ENCODE results near the gene OBSCN. TPM values are rescaled to one million over a fixed set of nuclear protein-coding genes. Genes with fewer than 3 reads are reported as not detected.

Gene OBSCN
- total RNA-seq, 1 experiment from 2014 or later: 10.5 TPM

- Histone ChIP-seq H3K36me3 (ENCODE audit: control insufficient read depth, insufficient read depth, low read length) (no peaks in the 10 kb centered on the region), H3K27ac (ENCODE audit: low read length) (no peak overlapping the region), H3K4me1 (ENCODE audit: control insufficient read depth, insufficient read depth, low read length) (peaks cover 5% of the 10 kb centered on the region; the same call in 1 of the 2 replicates), H3K27me3 (ENCODE audit: control insufficient read depth, insufficient read depth, low read length) (no peaks in the 10 kb centered on the region), H3K9me3 (ENCODE audit: control insufficient read depth, insufficient read depth, low read depth, low read length) (peaks cover 5% of the 10 kb centered on the region; the same call in 1 of the 2 replicates), H3K4me3 (ENCODE audit: low read depth in 2 of 2, low read length in 2 of 2) (no peak overlapping the region)
- ChIA-PET POLR2A (no interaction called here), CTCF (no interaction called here)
- no peak for ATAC-seq
- in situ Hi-C loops (cut with HindIII; ENCODE audit: low pct_unique_long_range_greater_than_20kb, low sequenced_read_pairs) (no loop called here), intact Hi-C loops (cut with micrococcal nuclease; ENCODE audit: unreplicated experiment) (no loop called here)
- BruUV-seq (replicated peaks): no TSS peak
- TF ChIP-seq CTCF (IDR thresholded peaks at IDR 0.05) (no peak), SIN3A (IDR thresholded peaks at IDR 0.05; ENCODE audit: borderline replicate concordance, insufficient read depth, low read depth, low read length) (no peak), REST (IDR thresholded peaks at IDR 0.05; ENCODE audit: insufficient read depth in 1 of 2, low read depth in 2 of 2, low read length in 1 of 2) (no peak), TCF7L2 (IDR thresholded peaks at IDR 0.05; ENCODE audit: low read depth, low read length) (no peak), POLR2AphosphoS5 (IDR thresholded peaks at IDR 0.05; ENCODE audit: low read depth, low read length) (no peak)
- no peak for DNase-seq (ENCODE audit: low read depth, low spot score)
Measured at GRCh38 chr1:228231189-228231588, 23.3 kb downstream of the OBSCN start.

- ATAC-seq (no peak), DNase-seq (ENCODE audit: low read depth, low spot score) (no peak)
- POLR2A ChIA-PET: interaction anchor here (0.6 kb wide), 1 partner anchor 67 kb away, joined by 3 read pairs; the partner anchor contains the start of gene IBA57
- no peak overlapping the region for H3K4me3 ChIP-seq (ENCODE audit: low read depth in 2 of 2, low read length in 2 of 2)
- no peaks in the 10 kb centered on the region for H3K4me1 ChIP-seq (ENCODE audit: control insufficient read depth, insufficient read depth, low read length)
- CTCF ChIA-PET: no interaction called here
- in situ Hi-C loops (cut with HindIII; ENCODE audit: low pct_unique_long_range_greater_than_20kb, low sequenced_read_pairs): no loop called here
- H3K27ac ChIP-seq (ENCODE audit: low read length): no peak overlapping the region
- no peak for TF ChIP-seq SIN3A (IDR thresholded peaks at IDR 0.05; ENCODE audit: borderline replicate concordance, insufficient read depth, low read depth, low read length)
- TF ChIP-seq POLR2AphosphoS5 (IDR thresholded peaks at IDR 0.05; ENCODE audit: low read depth, low read length): no peak
- no peaks in the 10 kb centered on the region for H3K36me3 ChIP-seq (ENCODE audit: control insufficient read depth, insufficient read depth, low read length)
- H3K27me3 ChIP-seq (ENCODE audit: control insufficient read depth, insufficient read depth, low read length): no peaks in the 10 kb centered on the region
- no TSS peak for BruUV-seq (replicated peaks)
- intact Hi-C loops (cut with micrococcal nuclease; ENCODE audit: unreplicated experiment): no loop called here
- peaks cover 5% of the 10 kb centered on the region; the same call in 1 of the 2 replicates for H3K9me3 ChIP-seq (ENCODE audit: control insufficient read depth, insufficient read depth, low read depth, low read length)
Measured at GRCh38 chr1:228233136-228233535, 25.3 kb downstream of the OBSCN start.

GRCh38 chr1:228234921-228235320, 27.1 kb downstream of the OBSCN start:
- Histone ChIP-seq H3K27ac (ENCODE audit: low read length) (no peak overlapping the region), H3K4me1 (ENCODE audit: control insufficient read depth, insufficient read depth, low read length) (no peaks in the 10 kb centered on the region), H3K27me3 (ENCODE audit: control insufficient read depth, insufficient read depth, low read length) (no peaks in the 10 kb centered on the region), H3K36me3 (ENCODE audit: control insufficient read depth, insufficient read depth, low read length) (no peaks in the 10 kb centered on the region), H3K9me3 (ENCODE audit: control insufficient read depth, insufficient read depth, low read depth, low read length) (peaks cover 5% of the 10 kb centered on the region; the same call in 1 of the 2 replicates), H3K4me3 (ENCODE audit: low read depth in 2 of 2, low read length in 2 of 2) (no peak overlapping the region)
- BruUV-seq (replicated peaks): no TSS peak
- POLR2A ChIA-PET: no interaction called here
- in situ Hi-C loops (cut with HindIII; ENCODE audit: low pct_unique_long_range_greater_than_20kb, low sequenced_read_pairs) (no loop called here), intact Hi-C loops (cut with micrococcal nuclease; ENCODE audit: unreplicated experiment) (no loop called here)
- ATAC-seq: no peak
- no peak for DNase-seq (ENCODE audit: low read depth, low spot score)
- no peak for TF ChIP-seq SIN3A (IDR thresholded peaks at IDR 0.05; ENCODE audit: borderline replicate concordance, insufficient read depth, low read depth, low read length)
- TF ChIP-seq TCF7L2 (IDR thresholded peaks at IDR 0.05; ENCODE audit: low read depth, low read length): no peak
- no peak for TF ChIP-seq REST (IDR thresholded peaks at IDR 0.05; ENCODE audit: insufficient read depth in 1 of 2, low read depth in 2 of 2, low read length in 1 of 2)
- TF ChIP-seq CTCF (IDR thresholded peaks at IDR 0.05): no peak
- no peak for TF ChIP-seq POLR2AphosphoS5 (IDR thresholded peaks at IDR 0.05; ENCODE audit: low read depth, low read length)
- CTCF ChIA-PET: no interaction called here
